Karpas-422 (cell line): ENCODE data around the gene CLPSL1. TPM values are rescaled to one million over a fixed set of nuclear protein-coding genes. Genes with fewer than 3 reads are reported as not detected.
A peak's percentile ranks its signal among the peaks of the same experiment; 100 is the strongest.
"Not testable (repeated sequence)": the region's sequence is repeated elsewhere in the genome, so short reads cannot be mapped to it uniquely, and the experiment has no call there.

Source experiments
- DNase-seq: peaks from one replicate; pipeline ENCODE4 v3.0.0-alpha.2; 2015
- H2AFZ ChIP-seq: fragments of 200-600 bp; sonication (generic); 2 replicates; pipeline ENCODE4 v1.6.1; 2014; ENCODE audit warnings: antibody characterized with exemption, low read length, mixed read lengths
- H3K27ac ChIP-seq: fragments of 200-600 bp; sonication (generic); 2 replicates; pipeline ENCODE4 v1.5.1; 2014; ENCODE audit warnings: mild to moderate bottlenecking, low read length, moderate library complexity
- H3K27me3 ChIP-seq: fragments of 200-600 bp; sonication (generic); 2 replicates; pipeline ENCODE4 v1.6.1; 2014; ENCODE audit warnings: low read length, mixed read lengths
- H3K36me3 ChIP-seq: fragments of 200-600 bp; sonication (generic); 2 replicates; pipeline ENCODE4 v1.6.1; 2014; ENCODE audit warnings: low read length, mixed read lengths; ENCODE audit not compliant: insufficient read depth
- H3K4me1 ChIP-seq: fragments of 200-600 bp; sonication (generic); 2 replicates; pipeline ENCODE4 v1.6.1; 2014; ENCODE audit warnings: mild to moderate bottlenecking, low read length, mixed read lengths
- H3K4me2 ChIP-seq: fragments of 200-600 bp; sonication (generic); 2 replicates; pipeline ENCODE4 v1.6.1; 2014; ENCODE audit warnings: low read length, low read depth, mild to moderate bottlenecking; ENCODE audit not compliant: poor library complexity, severe bottlenecking
- H3K4me3 ChIP-seq: fragments of 200-600 bp; sonication (generic); 2 replicates; pipeline ENCODE4 v1.5.1; 2014; ENCODE audit warnings: mild to moderate bottlenecking, antibody characterized with exemption, low read length, mixed read lengths
- H3K79me2 ChIP-seq: fragments of 200-600 bp; sonication (generic); 2 replicates; pipeline ENCODE4 v1.6.1; 2014; ENCODE audit warnings: mild to moderate bottlenecking, low read length, mixed read lengths
- H3K9ac ChIP-seq: fragments of 200-600 bp; sonication (generic); 2 replicates; pipeline ENCODE4 v1.6.0; 2014; ENCODE audit warnings: low read length
- H3K9me2 ChIP-seq: fragments of 200-600 bp; sonication (generic), shearing (Covaris generic); replicated peaks from 2 replicates; pipeline ENCODE4 v1.6.0; 2014; ENCODE audit warnings: mild to moderate bottlenecking, low read length, moderate library complexity; ENCODE audit not compliant: insufficient read depth
- H3K9me3 ChIP-seq: fragments of 300-700, 200-600 bp; sonication (generic); 2 replicates; pipeline ENCODE4 v1.6.1; 2014; ENCODE audit warnings: low read length, mixed read lengths
- H4K20me1 ChIP-seq: fragments of 200-600 bp; sonication (generic); 2 replicates; pipeline ENCODE4 v1.6.1; 2014; ENCODE audit warnings: mild to moderate bottlenecking, antibody characterized with exemption, low read length, low read depth; ENCODE audit not compliant: insufficient read depth
- total RNA-seq: library from RNA; depleted of rRNA; stranded (reverse); fragments of >200 nt; shearing (Covaris generic); gene quantifications from 2 replicates; pipeline ENCODE4 v1.2.3, GENCODE V29; 2014; ENCODE audit warnings: low replicate concordance; rRNA removed

CLPSL1 gene
- total RNA-seq, result not detected in 2 replicates

DNA sequence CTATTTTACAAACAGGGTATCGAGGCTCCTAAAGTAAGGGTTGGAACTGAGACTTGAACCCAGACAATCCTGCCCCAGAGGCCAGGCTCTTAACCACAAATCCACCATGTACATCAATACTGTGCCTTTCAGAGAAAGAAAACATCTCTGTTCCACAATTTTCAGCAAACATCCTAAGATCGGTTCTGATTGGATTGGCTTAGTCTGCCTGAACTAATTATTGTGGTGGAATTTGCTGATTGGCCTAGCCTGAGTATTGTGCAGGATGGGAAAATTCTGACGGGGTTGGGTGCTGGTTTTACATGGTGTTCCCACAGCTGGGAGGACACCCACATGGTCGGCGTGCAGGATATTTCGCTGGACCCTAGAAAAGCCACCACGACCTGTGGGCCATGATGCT, at the start of gene CLPSL1:
TSS of gene CLPSL1 (plus strand) at position 301 of the 400 bp plus-strand sequence. CDS start at position 393, 92 bp downstream.
- Histone ChIP-seq H3K36me3 (no peaks in the 10 kb centered on the region), H3K4me2 (no peak within 1 kb of the TSS), H3K79me2 (no peaks in the 10 kb centered on the region), H3K4me1 (no peaks in the 10 kb centered on the region), H3K4me3 (no peak within 1 kb of the TSS), H3K9me3 (no peaks in the 10 kb centered on the region), H3K9me2 (no peaks in the 10 kb centered on the region), H3K27ac (no peak within 1 kb of the TSS), H3K9ac (no peak within 1 kb of the TSS), H3K27me3 (no peaks in the 10 kb centered on the region), H4K20me1 (no peaks in the 10 kb centered on the region), H2AFZ (no peak within 1 kb of the TSS)
- DNase-seq, result no peak

DNA sequence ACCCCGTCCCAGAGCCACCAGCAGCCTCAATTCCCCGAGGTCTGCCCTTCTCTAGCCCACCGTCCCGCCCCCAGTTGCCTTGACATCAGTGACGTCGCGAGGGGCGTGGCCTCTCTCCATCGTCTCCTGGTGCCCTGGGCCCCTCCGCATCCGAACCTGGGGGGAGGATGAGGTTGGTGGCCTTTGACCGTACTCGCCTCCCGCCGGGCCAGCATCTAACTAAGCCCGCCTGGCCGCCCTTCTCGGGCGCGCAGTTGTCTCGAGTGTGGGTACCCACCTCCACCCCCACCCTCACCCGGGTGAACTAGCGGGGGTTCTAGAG, 49.4 kb upstream of the CLPSL1 start:
- Histone ChIP-seq H3K9me3 (no peaks in the 10 kb centered on the region), H3K4me1 (peaks cover 56% of the 10 kb centered on the region), H2AFZ (peak overlapping the region; percentile 98), H3K27me3 (no peaks in the 10 kb centered on the region), H3K4me2 (peak overlapping the region; percentile 98), H3K79me2 (no peaks in the 10 kb centered on the region), H4K20me1 (no peaks in the 10 kb centered on the region), H3K9ac (peak overlapping the region; percentile 97), H3K36me3 (no peaks in the 10 kb centered on the region), H3K27ac (peak overlapping the region; percentile 85), H3K4me3 (peak overlapping the region; percentile 97), H3K9me2 (no peaks in the 10 kb centered on the region)
- peak; percentile 98 for DNase-seq

GRCh38 chr6:35731736-35732532, 48.9 kb upstream of the CLPSL1 start:
- peak; percentile 96 for DNase-seq
- Histone ChIP-seq H4K20me1 (no peaks in the 10 kb centered on the region), H3K4me3 (peak overlapping the region; percentile 97), H3K27ac (peak overlapping the region; percentile 85), H3K4me2 (peak overlapping the region; percentile 98), H3K9me3 (no peaks in the 10 kb centered on the region), H2AFZ (peak overlapping the region; percentile 98), H3K79me2 (no peaks in the 10 kb centered on the region), H3K36me3 (no peaks in the 10 kb centered on the region), H3K4me1 (peaks cover 58% of the 10 kb centered on the region), H3K9ac (peak overlapping the region; percentile 97), H3K27me3 (no peaks in the 10 kb centered on the region), H3K9me2 (no peaks in the 10 kb centered on the region)

GRCh38 chr6:35733633-35734032, 47.2 kb upstream of the CLPSL1 start:
- no peak overlapping the region for H3K9ac ChIP-seq
- H3K4me2 ChIP-seq, result no peak overlapping the region
- no peaks in the 10 kb centered on the region for H3K79me2 ChIP-seq
- no peaks in the 10 kb centered on the region for H4K20me1 ChIP-seq
- H2AFZ ChIP-seq, result no peak overlapping the region
- no peaks in the 10 kb centered on the region for H3K9me3 ChIP-seq
- H3K4me3 ChIP-seq, result no peak overlapping the region
- no peak for DNase-seq
- H3K27me3 ChIP-seq, result no peaks in the 10 kb centered on the region
- H3K27ac ChIP-seq, result no peak overlapping the region
- H3K36me3 ChIP-seq, result no peaks in the 10 kb centered on the region
- H3K4me1 ChIP-seq, result peaks cover 48% of the 10 kb centered on the region
- H3K9me2 ChIP-seq, result no peaks in the 10 kb centered on the region

DNA sequence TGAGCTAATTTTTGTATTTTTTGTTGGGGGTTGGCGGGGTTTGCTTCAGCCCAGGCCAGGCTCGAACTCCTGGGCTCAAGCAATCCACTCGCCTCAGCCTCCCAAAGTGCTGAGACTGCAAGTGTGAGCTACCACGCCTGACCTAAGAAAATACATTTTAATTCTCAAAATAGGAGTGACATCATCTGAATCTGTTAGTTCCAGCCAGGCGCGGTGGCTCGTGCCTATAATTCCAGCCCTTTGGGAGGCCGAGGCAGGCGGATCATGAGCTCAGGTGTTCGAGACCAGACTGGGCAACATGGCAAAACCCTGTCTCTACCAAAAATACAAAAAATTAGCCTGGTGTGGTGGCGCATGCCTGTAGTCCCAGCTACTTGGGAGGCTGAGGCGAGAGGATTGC, 46.5 kb upstream of the CLPSL1 start:
- H3K36me3 ChIP-seq, H4K20me1 ChIP-seq, H3K9me2 ChIP-seq, H2AFZ ChIP-seq, H3K4me2 ChIP-seq, H3K79me2 ChIP-seq, H3K27ac ChIP-seq, H3K9ac ChIP-seq, H3K4me3 ChIP-seq, H3K9me3 ChIP-seq, DNase-seq, H3K27me3 ChIP-seq: not testable (repeated sequence)
- peaks cover 41% of the 10 kb centered on the region for H3K4me1 ChIP-seq

- H2AFZ ChIP-seq, result no peak overlapping the region
- H3K4me1 ChIP-seq, result peaks cover 34% of the 10 kb centered on the region
- H3K9me2 ChIP-seq, result no peaks in the 10 kb centered on the region
- no peaks in the 10 kb centered on the region for H3K79me2 ChIP-seq
- H3K36me3 ChIP-seq, result no peaks in the 10 kb centered on the region
- no peaks in the 10 kb centered on the region for H4K20me1 ChIP-seq
- no peak overlapping the region for H3K9ac ChIP-seq
- H3K4me3 ChIP-seq, result no peak overlapping the region
- H3K27me3 ChIP-seq, result no peaks in the 10 kb centered on the region
- H3K9me3 ChIP-seq, result no peaks in the 10 kb centered on the region
- DNase-seq, result no peak
- no peak overlapping the region for H3K4me2 ChIP-seq
- H3K27ac ChIP-seq, result no peak overlapping the region
Measured at GRCh38 chr6:35735452-35735851, 45.4 kb upstream of the CLPSL1 start.

- H3K4me1 ChIP-seq, result peaks cover 27% of the 10 kb centered on the region
- DNase-seq, result peak; percentile 94
- no peaks in the 10 kb centered on the region for H3K9me2 ChIP-seq
- no peak overlapping the region for H3K27ac ChIP-seq
- H3K4me3 ChIP-seq, result no peak overlapping the region
- H3K9ac ChIP-seq, result no peak overlapping the region; the same call in 1 of the 2 replicates
- H3K36me3 ChIP-seq, result no peaks in the 10 kb centered on the region
- no peaks in the 10 kb centered on the region for H3K79me2 ChIP-seq
- no peak overlapping the region for H2AFZ ChIP-seq
- no peaks in the 10 kb centered on the region for H3K27me3 ChIP-seq
- H3K4me2 ChIP-seq, result peak overlapping the region; percentile 58
- no peaks in the 10 kb centered on the region for H3K9me3 ChIP-seq
- no peaks in the 10 kb centered on the region for H4K20me1 ChIP-seq
Measured at GRCh38 chr6:35736253-35736894, 44.4 kb upstream of the CLPSL1 start.

DNA sequence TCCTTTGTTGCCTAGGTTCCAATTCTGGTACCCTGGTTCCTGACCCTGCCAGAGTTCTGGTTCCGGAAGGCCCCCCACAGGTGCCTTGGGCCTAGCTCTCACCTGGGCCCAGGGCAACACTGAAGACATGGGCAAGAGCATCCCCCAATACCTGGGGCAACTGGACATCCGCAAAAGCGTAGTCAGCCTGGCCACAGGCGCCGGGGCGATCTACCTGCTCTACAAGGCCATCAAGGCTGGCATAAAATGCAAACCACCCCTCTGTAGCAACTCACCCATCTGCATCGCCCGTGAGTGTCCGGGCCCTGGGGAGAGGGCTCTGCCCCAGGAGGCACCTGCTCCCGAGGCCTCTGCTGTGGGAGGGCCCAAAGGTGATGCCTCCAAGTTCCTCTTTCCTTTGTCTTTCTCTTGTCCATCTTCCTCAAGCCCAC, 43.8 kb upstream of the CLPSL1 start, which contains the start of gene ARMC12:
TSS of gene ARMC12 (plus strand) at position 51 of the 431 bp plus-strand sequence. CDS start at position 128, 77 bp downstream.
- H3K79me2 ChIP-seq, result no peaks in the 10 kb centered on the region
- peaks cover 27% of the 10 kb centered on the region for H3K4me1 ChIP-seq
- H3K9me2 ChIP-seq, result no peaks in the 10 kb centered on the region
- no peaks in the 10 kb centered on the region for H3K9me3 ChIP-seq
- no peak within 1 kb of the TSS for H3K27ac ChIP-seq
- no peaks in the 10 kb centered on the region for H3K36me3 ChIP-seq
- peak within 1 kb of the TSS; percentile 73; the same call in 1 of the 2 replicates for H2AFZ ChIP-seq
- peak; percentile 46 for DNase-seq
- H4K20me1 ChIP-seq, result no peaks in the 10 kb centered on the region
- H3K27me3 ChIP-seq, result no peaks in the 10 kb centered on the region
- H3K4me2 ChIP-seq, result peak within 1 kb of the TSS; percentile 58
- peak within 1 kb of the TSS; percentile 43 for H3K9ac ChIP-seq
- peak within 1 kb of the TSS; percentile 42; the same call in 1 of the 2 replicates for H3K4me3 ChIP-seq
